HEK293T (cell line): ENCODE results near the gene STXBP5.

ENCODE experiments used
- ARNT ChIP-seq: fragments of 450-650 bp; IDR thresholded peaks from 2 replicates; pipeline ENCODE4 v1.6.1; 2017; ENCODE audit warnings: mild to moderate bottlenecking
- BHLHE40 ChIP-seq: fragments of 450-650 bp; IDR thresholded peaks from 2 replicates; pipeline ENCODE4 v1.6.1; 2016; ENCODE audit warnings: mild to moderate bottlenecking, moderate library complexity, borderline replicate concordance
- CTBP1 ChIP-seq: fragments of 450-650 bp; IDR thresholded peaks from 2 replicates; pipeline ENCODE4 v1.6.1; 2016; ENCODE audit warnings: borderline replicate concordance
- ELF4 ChIP-seq: fragments of 450-650 bp; IDR thresholded peaks from 2 replicates; pipeline ENCODE4 v1.6.1; 2017; ENCODE audit warnings: antibody characterized with exemption
- FOXA1 ChIP-seq: fragments of 450-650 bp; IDR thresholded peaks from 2 replicates; pipeline ENCODE4 v1.6.1; 2016; ENCODE audit warnings: mild to moderate bottlenecking
- FOXK2 ChIP-seq: fragments of 450-650 bp; IDR thresholded peaks from 2 replicates; pipeline ENCODE4 v1.6.1; 2016; ENCODE audit warnings: mild to moderate bottlenecking
- FOXM1 ChIP-seq: fragments of 450-650 bp; IDR thresholded peaks from 2 replicates; pipeline ENCODE4 v1.6.1; 2017; ENCODE audit warnings: mild to moderate bottlenecking, borderline replicate concordance
- LEF1 ChIP-seq: fragments of 450-650 bp; IDR thresholded peaks from 2 replicates; pipeline ENCODE4 v1.6.1; 2017; ENCODE audit warnings: mild to moderate bottlenecking, borderline replicate concordance
- NFRKB ChIP-seq: fragments of 450-650 bp; IDR thresholded peaks from 2 replicates; pipeline ENCODE4 v1.6.1; 2016; ENCODE audit warnings: mild to moderate bottlenecking, moderate library complexity
- PKNOX1 ChIP-seq: fragments of 450-650 bp; IDR thresholded peaks from 2 replicates; pipeline ENCODE4 v1.6.1; 2016
- SP1 ChIP-seq: fragments of 450-650 bp; IDR thresholded peaks from 2 replicates; pipeline ENCODE4 v1.6.1; 2017
- SUZ12 ChIP-seq: fragments of 450-650 bp; IDR thresholded peaks from 2 replicates; pipeline ENCODE4 v1.6.1; 2016; ENCODE audit warnings: mild to moderate bottlenecking
- TARDBP ChIP-seq: fragments of 450-650 bp; IDR thresholded peaks from 2 replicates; pipeline ENCODE4 v1.6.1; 2016
- ZNF384 ChIP-seq: fragments of 450-650 bp; IDR thresholded peaks from 2 replicates; pipeline ENCODE4 v1.6.1; 2016

- TF ChIP-seq FOXM1 (no peak), BHLHE40 (no peak), ZNF384 (no peak), SP1 (no peak), SUZ12 (no peak), ELF4 (no peak), PKNOX1 (no peak), NFRKB (no peak), TARDBP (no peak), FOXA1 (no peak), FOXK2 (no peak), ARNT (no peak), CTBP1 (no peak), LEF1 (no peak)
These were observed 77.8 kb downstream of the STXBP5 start for GRCh38 chr6:147281895-147282565.
